ENCODE data around the gene CGB7. TPM values are rescaled to one million over a fixed set of nuclear protein-coding genes. Genes with fewer than 3 reads are reported as not detected.

Gene CGB7
- total and polyA plus RNA-seq, 9 of the 15 experiments (the other 6 are each of a cell fraction or from before 2014, with no cell fraction given), result not detected

- TF ChIP-seq BDP1 (IDR thresholded peaks at IDR 0.05; ENCODE audit: insufficient read depth, insufficient read length), result no peak
- no peak for TF ChIP-seq ELF2 (CRISPR knock-in tag; IDR thresholded peaks at IDR 0.05)
- TF ChIP-seq TFAP4 (CRISPR knock-in tag; IDR thresholded peaks at IDR 0.05; ENCODE audit: borderline replicate concordance), result 0 out of 2 replicates have a peak, but pooled peaks have one; percentile 4
- peak; percentile 41 for TF ChIP-seq POLR2B (IDR thresholded peaks at IDR 0.05; ENCODE audit: low read depth, partially characterized antibody)
- TF ChIP-seq ZNF584 (CRISPR knock-in tag; IDR thresholded peaks at IDR 0.05; ENCODE audit: low read depth), result no peak
- TF ChIP-seq ZBTB33 (CRISPR knock-in tag; IDR thresholded peaks at IDR 0.05), result peak; percentile 93
Measured at GRCh38 chr19:49016067-49016839, 41.3 kb downstream of the CGB7 start (continued).

DNA sequence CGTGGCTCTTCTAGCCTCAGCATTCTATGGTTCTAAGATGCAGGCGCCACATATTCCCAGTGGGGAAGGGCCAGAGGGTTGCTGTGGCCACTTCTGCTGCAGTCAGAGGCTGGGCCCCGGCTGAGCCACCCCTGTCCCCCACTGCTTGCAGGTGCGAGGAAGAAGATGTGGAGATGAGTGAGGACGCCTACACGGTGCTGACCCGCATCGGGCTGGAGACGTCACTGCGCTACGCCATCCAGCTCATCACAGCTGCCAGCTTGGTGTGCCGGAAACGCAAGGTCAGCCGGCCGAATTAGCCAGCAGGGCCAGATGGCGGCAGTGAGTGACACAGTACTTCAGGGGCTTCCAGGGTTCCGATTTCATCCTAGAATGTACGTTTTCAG, 42.7 kb downstream of the CGB7 start:
- H4K20me1 ChIP-seq (replicated peaks; ENCODE audit: control insufficient read depth, insufficient read depth, low read length), result peaks cover 9% of the 10 kb centered on the region; the same call in 1 of the 2 replicates
- H3K27ac ChIP-seq (ENCODE audit: extremely low read depth, low read depth, low read length), result no peak overlapping the region
- peaks cover 3% of the 10 kb centered on the region for H3K9me1 ChIP-seq (ENCODE audit: control insufficient read depth, insufficient read depth, low read length)
- H3K9ac ChIP-seq (ENCODE audit: insufficient read depth in 1 of 2, low read depth in 2 of 2, low read length in 2 of 2), result no peak overlapping the region
- no peak overlapping the region for H2AFZ ChIP-seq (ENCODE audit: low read depth, low read length)
- ChIA-PET CTCF (ENCODE audit: low intra/inter-chr PET ratio) (no interaction called here), POLR2A (interaction anchor here (0.8 kb wide), 1 partner anchor 10 kb away, joined by 5 read pairs; no protein-coding TSS in a partner anchor)
- no peak overlapping the region for H3K4me3 ChIP-seq
- peaks cover 64% of the 10 kb centered on the region; the same call in 2 of the 3 replicates for H3K36me3 ChIP-seq (ENCODE audit: control insufficient read depth, insufficient read depth, low read length)
- no peaks in the 10 kb centered on the region for H3K27me3 ChIP-seq (ENCODE audit: control insufficient read depth in 2 of 2, insufficient read depth in 2 of 2, low read length in 2 of 2)
- no peak for FAIRE-seq
- peaks cover 15 to 51% of the 10 kb centered on the region in 2 experiments; a peak in 4 of 5 replicates for H3K4me1 ChIP-seq (replicated peaks in 1 of 2; ENCODE audit: control insufficient read depth in 2 of 2, insufficient read depth in 2 of 2, low read length in 2 of 2)
- no peak overlapping the region for H3K4me2 ChIP-seq (ENCODE audit: insufficient read depth, low read length)
- WGBS (ENCODE audit: insufficient coverage, low coverage, missing lambda C conversion rate), result 96% methylated on average over 18 of the region's 18 CpGs
- H3K79me2 ChIP-seq (ENCODE audit: control insufficient read depth, insufficient read depth, low read length), result no peaks in the 10 kb centered on the region
- no TSS peak for BruUV-seq (replicated peaks)
- intact Hi-C loops (cut with micrococcal nuclease), result no loop called here
- no peak for DNase-seq (ENCODE audit: extremely low read depth in 1 of 4, low spot score in 3 of 4)
- in situ Hi-C loops (cut with MboI), result no loop called here
- ATAC-seq, result no peak
- H3K9me3 ChIP-seq (replicated peaks; ENCODE audit: control insufficient read depth, insufficient read depth, low read depth, low read length), result no peaks in the 10 kb centered on the region
- TF ChIP-seq KLF1 (tag; IDR thresholded peaks at IDR 0.05), result no peak
- TF ChIP-seq SMARCC2 (IDR thresholded peaks at IDR 0.05; ENCODE audit: low read depth), result no peak
- TF ChIP-seq POLR2A (conservative IDR thresholded peaks at IDR 0.05), result 0 out of 2 replicates have a peak, but pooled peaks have one; percentile 3
- peak; percentile 18; the same call in 1 of the 2 replicates for TF ChIP-seq RBFOX2 (IDR thresholded peaks at IDR 0.05; ENCODE audit: low read depth, low read length)
